ENCODE results near the gene MSANTD3.

MSANTD3 gene

DNA sequence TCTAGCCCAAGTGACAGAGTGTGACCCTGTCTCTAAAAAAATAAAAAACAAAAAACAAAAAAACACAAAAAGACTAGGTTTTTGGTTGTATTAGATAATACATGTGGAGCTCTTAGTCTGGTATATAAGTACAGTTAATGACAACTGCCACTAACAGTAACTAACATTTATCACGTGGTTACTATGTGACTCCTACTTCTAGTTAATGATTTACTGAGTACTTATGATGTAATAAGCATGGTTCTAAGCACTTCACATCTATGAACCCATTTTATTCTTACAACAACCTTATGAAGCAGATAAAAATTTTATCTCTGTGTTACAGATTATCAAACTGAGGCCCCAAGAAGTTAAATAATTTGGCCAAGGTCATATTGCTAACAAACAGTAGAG, 39.9 kb downstream of the MSANTD3 start:
- no peak for DNase-seq

DNA sequence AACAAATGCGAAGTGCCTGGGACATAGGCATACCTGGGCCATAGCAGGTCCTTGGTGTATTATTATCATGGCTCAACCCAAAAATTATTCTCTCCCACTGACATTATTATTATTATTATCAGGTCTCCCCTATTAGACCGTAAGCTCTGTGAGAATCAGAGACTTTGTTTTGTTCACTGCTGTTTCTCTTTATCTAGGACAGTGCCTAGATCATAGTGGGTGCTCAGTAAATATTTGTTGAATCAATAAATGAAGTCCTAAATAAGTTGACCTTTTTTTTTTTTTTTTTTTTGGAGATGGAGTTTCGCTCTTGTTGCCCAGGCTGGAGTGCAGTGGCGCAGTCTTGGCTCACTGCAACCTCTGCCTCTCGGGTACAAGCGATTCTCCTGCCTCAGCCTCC, 41.1 kb downstream of the MSANTD3 start:
- DNase-seq = no peak

DNA sequence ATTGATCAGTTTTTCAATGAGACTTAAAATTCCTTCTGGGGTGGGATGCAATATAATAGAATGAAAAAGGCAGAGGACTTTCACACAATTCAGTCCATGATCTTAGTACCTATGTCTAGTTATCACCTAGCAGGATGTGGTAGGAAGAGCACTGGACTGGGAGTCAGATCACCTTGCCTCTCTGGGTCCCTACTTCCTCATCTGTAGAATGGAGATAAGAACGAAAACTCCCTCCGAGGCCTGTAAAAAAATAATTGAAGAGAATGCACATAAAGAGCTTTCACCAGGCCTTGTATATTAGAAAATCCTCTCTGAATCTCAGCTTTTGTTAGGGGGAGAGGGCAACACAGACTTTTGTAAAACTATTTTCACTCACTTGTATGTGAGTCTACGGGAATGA, 45.3 kb downstream of the MSANTD3 start:
- DNase-seq = no peak

DNA sequence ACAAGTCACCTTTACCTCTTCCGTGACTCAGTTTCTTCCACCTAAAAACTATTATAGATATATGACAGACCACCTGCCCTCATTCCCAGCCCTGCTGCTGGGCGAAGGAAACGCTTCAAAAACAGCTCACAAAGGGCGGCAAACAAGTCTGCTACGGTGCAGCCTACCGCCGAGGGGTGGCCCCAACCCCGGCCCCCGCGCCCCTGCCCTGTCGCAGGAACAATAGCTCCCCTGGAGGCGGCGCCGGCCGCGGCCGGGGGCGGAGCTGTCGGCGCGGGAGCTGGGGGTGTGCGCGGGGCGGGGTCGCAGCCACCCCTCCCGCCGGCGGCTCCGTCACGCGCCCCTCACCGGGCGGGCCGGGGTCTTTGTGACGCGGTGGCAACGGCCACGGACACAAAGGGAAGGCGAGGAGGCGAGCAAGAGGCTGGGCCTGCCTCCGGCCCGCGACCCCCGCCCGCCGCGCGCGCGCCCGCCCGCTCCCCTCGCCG, 45.9 kb downstream of the MSANTD3 start, which contains the start of gene TMEFF1:
Gene TMEFF1, plus strand, starts transcription at position 362 of the 488 bp plus-strand sequence. CDS start 396 bp downstream, outside the sequence.
- DNase-seq = peak; percentile 52

DNA sequence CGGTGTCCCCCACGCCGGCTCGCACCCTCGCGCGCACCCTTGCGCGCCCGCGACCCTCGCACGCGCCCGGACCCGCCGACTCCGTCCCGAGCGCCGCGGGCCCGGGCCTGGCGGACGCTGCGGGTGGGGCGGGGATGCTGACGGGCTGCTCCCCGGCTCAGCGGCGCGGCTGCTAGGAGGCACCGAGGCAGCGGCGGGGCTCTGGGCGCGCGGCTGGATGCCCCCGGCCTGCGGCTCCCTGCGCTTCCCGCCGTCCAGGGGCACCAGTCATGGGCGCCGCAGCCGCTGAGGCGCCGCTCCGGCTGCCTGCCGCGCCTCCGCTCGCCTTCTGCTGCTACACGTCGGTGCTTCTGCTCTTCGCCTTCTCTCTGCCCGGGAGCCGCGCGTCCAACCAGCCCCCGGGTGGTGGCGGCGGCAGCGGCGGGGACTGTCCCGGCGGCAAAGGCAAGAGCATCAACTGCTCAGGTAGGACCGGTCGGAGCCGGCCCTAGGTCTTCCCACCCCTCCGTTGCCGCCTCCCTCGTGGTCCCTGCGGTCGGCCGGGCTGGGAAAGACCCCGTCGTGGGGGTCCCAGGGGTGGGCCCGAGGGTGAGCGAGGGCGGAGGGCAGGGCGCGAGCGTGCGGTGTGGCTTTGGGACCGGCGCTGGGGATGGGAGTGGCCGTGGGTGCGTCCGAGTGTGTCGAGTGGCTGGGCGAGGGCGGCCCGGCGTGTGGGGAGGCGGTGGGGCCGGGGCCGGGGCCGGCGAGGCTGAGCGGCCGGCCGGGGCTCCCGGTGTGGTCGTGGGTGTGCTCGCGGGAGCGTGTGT, 46.5 kb downstream of the MSANTD3 start:
- peak; percentile 40 for DNase-seq

DNA sequence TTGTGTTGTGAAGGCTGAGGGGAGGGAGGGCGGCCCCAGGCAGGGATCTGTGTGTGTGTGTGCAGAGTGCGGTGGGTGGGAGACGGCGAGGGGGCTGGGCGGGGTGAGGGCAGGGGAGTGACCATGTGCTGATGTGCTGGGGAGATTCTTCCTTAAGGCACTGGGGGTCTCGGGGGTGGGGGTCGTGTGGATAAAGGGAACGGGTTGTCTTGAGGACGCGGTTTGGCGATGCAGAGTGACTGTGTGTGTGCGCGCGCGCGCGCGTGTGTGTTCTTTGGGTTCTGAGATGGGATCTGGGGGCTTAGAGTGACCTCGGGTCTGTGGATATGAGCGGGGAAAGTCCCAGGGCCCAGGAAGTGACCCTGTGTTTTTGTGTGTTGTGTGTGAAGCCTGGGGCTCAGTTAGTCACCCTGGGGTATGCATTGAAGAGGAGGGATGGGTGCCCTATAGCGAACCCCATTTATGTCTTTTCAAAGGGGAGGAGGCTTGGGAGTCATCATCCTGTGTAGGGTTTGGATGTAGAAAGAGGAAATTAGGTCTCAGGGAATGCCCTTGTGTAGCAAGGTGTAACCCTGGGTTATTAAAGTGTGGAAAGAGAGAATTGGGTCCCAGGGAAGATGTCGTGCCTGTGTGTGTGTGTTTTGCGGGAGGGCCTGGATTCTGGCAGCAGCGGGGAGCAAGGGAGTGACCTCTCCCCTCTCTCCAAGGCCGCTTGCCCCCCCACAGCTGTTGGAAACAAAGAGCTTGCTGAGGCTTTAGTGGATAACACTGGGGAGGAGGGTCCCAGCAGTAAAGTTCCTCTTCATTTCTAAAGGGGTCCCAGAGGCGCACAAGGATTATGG, 47.4 kb downstream of the MSANTD3 start:
- no peak for DNase-seq

DNA sequence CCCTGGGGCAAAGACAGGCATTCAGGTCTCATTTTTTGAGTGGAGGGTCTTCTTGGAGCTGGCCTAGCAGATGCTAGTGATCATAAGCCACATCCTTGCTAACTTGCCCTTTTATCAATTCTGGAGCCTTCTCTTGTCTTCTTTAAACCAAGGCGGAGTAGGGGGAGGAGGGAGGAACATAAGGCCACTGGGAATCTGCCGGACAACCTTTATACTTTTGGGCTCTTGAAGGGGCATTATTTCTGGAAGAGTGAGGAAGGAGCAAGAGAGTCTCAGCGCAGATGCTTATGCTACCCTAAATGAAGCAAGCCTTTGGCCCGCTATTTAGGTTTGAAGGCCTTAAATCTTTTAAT, 48.0 kb downstream of the MSANTD3 start:
- DNase-seq = no peak

DNA sequence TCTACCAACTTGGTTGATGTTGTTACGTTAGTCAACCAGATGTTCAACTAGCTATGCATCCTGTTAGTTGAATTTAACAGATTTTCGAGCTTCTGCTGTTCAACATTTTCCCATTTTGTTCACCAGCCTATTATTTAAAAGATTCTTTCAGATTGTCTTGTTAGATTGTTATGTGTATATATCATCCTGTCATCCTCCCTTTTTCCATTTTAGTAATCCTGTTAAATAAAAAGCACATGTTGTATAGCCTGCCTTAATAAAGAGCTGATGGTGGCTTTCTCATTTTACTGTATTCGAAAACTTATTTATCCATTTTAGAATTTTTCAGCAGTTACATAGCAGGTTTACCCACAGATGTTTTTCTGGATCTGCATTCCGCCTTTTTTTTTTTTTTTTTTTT, 50.3 kb downstream of the MSANTD3 start:
- DNase-seq = no peak

DNA sequence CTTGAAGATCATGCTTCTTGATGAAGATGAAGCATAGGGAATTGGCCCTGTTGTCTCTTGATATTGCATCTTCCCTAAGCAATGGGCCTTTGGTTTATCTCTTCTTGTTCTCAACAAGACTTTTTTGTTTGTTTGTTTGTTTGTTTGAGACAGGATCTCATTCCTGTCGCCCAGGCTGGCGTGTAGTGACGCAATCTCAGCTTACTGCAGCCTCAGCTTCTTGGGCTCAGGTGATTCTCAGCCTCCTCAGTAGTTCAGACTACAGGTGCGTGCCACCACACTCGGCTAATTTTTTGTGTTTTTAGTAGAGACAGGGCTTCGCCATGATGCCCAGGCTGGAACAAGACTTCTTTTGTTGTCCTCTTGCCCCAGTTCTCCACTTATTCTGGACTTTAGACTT, 51.2 kb downstream of the MSANTD3 start:
- no peak for DNase-seq

DNA sequence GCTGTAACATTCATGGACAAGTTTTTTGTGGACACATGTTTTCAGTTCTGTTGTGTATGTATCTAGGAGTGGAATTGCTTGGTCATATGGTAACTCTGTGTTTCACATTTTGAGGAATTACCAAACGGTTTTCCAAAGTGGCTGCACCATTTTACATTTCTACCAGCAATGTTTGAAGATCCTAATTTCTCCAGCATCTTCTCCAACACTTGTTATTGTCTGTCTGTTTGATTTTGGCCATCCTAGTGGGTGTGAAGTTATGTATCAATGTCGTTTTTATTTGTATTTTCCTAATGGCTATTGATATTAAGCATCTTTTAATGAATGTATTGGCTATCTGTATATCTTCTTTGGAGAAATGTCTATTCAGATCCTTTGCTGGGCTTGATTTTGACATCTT, 52.9 kb downstream of the MSANTD3 start:
- no peak for DNase-seq

DNA sequence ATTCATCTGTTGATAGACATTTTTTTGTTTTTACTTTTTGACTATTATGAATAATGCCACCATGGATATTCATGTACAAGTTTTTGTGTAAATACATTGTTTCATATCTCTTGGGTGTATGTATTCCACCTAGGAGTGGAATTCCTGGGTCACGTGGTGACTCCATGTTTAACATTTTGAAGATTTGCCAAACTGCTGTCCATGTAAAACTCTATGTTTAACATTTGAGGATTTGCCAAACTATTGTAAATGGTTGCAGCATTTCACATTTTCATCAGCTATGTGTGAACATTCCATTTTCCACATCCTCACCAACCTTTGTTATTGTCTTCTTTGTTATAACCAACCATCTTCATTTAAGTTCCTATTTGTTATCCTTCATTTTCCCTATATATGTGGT, 58.3 kb downstream of the MSANTD3 start:
- DNase-seq = no peak

DNA sequence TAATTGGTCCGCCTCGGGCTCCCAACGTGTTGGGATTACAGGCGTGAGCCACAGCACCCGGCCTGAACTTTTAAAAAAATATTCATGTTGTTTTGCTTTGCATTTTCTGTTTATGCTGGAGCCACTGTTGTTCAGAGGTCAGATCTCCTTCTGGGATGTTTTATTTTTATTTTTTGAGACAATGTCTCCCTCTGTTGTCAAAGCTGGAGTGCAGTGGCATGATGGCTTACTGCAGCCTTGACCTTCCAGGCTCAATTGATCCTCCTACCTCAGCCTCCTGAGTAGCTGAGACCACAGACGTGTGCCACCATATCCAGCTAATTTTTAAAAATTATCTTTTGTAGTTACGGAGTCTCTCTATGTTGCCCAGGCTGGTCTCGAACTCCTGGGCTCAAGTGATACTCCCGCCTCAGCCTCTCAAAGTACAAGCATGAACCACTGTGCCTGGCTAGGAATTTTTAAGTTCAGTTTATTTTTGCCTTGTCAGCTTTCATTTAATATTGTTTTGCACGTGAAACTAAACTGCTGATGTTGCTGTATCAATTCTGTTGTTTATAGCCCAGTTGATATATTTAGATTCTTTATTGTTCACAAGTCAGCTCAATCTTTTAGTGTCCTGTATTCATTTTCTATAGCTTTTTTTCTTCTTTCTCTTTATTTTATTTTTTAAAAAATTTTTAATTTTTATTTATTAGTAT, 59.7 kb downstream of the MSANTD3 start:
- DNase-seq = no peak

DNA sequence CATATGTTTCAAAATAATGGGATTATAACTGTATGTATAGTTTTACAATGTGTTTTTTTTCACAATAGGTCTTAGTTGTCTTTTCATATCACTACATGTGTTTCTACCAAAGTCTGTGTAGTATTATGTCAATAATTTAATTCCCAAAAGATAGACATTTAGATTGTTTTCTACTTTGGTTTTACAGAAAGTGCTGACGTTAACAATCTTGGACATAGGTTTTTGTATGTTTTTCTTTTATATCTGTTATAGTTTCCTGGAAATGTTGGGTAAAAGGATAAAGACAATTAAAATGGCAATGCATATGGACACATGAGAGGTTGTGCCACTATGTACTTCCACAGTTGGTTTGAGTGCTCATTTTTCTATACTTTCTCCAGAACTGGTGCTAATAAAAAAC, 61.2 kb downstream of the MSANTD3 start:
- DNase-seq = no peak

DNA sequence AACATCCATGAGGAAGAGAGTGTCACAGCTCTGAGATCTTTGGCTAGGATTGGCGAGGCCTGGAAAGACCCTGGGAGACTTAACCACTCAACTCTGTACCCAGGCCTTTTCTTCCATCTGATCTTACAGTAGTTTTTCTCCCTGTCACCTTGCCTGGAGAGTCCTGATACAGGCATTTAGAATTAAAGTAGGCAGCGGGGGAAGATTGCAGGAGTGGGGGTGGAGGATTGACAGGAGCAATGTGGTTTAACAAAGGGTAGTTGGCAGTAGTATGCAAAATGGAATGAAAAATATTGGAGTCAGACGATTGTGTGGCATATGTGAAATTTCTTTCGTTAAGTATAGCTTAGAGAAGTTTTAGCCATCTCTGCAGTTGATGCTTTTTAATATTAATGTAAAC, 62.9 kb downstream of the MSANTD3 start:
- no peak for DNase-seq

DNA sequence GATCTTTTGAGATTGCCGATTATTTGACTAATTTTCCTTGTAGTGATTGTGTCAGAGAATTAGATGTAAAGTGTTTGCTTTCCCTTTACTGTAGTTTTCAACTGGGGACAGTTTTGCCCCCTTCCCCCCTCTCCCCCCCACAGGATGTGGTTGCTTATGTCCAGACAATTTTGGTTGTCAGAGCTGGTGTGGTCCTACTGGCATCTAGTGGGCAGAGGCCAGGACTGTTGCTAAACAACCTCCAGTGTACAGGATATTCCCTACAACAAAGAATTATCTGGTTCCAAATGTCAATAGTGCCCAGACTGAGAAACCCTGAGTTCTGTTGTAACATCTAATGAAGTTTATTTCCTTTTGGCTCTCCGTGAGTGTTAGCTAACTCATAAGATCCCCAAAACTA, 66.0 kb downstream of the MSANTD3 start:
- no peak for DNase-seq

DNA sequence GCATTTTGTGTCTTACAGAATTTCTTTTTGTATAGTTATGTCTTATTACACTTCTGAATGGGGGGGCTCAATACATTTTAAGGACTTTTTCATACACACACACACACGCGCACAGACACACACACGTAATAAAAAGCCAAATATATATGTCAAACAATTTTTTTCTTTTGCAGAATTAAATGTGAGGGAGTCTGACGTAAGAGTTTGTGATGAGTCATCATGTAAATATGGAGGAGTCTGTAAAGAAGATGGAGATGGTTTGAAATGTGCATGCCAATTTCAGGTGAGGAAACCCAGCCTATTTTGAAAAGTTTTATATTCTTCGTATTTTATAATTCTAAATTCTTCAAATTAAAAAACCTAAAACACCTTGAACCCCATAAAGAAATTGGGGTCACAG, 71.6 kb downstream of the MSANTD3 start:
- DNase-seq = no peak

DNA sequence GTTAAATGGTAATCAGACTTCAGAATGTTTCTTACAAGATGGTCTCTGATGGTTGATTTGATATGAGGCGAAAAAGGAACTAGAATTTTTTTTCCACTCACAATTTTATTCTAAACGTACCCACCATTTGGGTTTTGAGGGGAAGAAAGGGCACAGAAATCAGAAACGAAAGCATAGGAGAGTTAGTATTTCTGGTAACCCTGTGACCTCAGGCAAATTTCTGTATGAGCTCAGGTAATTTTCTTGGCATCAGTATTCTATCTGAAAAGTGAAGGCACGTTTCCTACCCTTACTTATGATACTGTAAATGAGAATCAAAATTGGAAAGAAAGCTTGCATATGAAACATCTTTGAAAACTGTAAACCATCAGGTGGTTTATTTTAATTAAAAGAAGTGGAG, 72.5 kb downstream of the MSANTD3 start:
- DNase-seq = no peak

DNA sequence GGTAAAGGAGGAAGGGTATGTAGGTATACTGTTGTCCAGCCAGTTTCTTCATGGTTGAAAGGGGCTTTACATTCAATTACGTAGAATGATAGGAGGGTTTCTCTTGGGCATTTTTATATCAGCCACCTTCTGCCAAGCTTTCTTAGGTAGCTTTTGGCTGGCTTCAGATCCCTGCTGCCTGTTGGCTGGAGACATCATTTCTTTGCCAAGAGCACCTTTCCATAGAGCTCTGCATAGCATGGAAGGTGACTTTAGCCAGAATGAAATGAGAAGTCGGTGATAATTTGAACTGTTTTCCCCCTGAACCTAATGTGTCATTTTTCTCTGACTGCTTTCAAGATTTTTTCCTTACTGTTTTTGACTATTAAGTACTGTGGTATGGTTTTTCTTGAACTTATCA, 72.9 kb downstream of the MSANTD3 start:
- DNase-seq = no peak

Measured in activated CD4-positive, alpha-beta T cell treated with anti-CD3 and anti-CD28 coated beads, Interleukin-10, Interleukin-2, amounts not matched to agents 100 ng/mL and 50 ng/mL, durations not matched to agents 16 hours and 8 hours (primary cell).